Stimulated activated CD4-positive, alpha-beta T cell treated with anti-CD3 and anti-CD28 coated beads, Interleukin-2, amount 100 ng/mL, for 24 hours (primary cell): ENCODE results near the gene PPP1R12B.
"Not testable (repeated sequence)": the region's sequence is repeated elsewhere in the genome, so short reads cannot be mapped to it uniquely, and the experiment has no call there.

Experiments
- DNase-seq, 2 donors: peaks; one replicate each; pipeline ENCODE4 v3.0.0-alpha.2; 2020

Gene PPP1R12B

DNA sequence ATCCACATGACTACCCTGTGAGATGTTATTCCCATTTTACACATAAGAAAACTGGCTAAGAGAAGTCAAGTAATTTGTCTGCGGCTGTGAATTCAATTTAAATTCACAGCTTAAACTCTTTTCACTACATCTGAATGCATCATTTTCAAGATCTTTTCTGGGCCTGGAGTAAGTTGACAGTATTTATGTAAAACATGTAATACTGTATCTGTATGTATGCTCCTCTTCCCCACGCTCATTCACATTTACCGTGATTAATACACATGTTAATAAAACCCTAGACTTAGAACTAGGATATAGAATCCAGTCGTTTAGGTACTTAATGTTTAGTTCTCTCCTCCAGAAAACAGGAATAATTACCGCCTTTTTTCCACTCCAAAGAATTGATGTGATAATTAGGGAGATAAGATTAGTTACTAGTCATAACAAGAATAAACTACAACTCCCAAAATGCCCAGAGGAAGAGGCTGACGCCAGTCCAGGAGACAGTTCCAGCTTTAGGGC, 442 bp upstream of the PPP1R12B start:
- no peak for DNase-seq

DNA sequence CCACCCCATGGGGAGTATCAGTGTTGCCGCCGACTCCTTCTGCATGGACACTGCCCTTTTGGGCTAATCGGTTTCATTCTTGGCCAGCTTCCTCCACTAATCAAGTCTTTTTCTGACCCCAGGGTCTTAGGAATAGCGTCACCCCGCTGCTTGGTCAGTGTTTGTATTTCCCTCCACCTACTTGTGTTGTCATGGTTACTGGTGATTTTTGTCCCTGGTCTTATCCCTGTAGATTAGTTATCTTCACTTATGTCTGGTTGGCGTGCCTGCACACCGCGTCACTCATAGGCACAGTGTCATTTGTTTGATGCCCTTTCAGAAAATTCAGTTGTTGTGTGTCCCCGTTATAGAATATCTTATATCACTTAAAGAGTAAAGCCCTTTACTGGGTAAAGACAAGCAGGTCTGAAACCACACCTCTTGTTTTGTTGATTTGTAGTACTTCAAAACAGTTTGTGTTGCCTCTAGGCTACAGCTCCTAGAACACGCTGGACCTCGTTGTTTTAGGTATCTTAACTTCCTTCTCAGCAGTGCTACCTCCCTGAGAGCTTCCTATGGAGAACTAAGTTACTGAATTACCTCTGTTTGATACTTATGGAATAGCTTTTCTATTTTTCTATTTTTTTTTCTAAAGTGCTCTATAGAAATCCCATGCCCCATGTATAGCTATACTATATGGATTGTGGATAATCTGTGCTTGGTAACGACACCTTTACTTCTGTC, 868 bp downstream of the PPP1R12B start:
- peak in 1 of 2 donors; percentile 25 for DNase-seq

DNA sequence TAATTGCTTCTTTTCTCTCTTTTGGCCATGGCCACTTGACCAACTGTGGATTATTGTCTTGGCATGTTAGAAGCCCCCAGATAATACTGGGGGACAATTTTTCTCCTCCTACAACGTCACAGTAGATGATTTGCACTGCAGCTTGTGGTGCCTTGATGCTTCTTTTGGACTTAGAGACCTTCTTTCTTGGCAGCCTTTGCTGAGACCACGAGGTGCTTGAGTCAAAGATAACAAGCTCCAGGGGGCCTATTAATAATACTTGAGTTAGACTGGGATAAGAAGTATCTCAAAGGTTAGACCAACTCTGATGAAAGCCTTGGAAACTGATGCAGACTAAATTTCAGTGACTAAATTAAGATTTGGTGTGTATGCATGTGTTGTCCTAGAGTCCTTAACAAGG, 3.2 kb downstream of the PPP1R12B start:
- no peak for DNase-seq

DNA sequence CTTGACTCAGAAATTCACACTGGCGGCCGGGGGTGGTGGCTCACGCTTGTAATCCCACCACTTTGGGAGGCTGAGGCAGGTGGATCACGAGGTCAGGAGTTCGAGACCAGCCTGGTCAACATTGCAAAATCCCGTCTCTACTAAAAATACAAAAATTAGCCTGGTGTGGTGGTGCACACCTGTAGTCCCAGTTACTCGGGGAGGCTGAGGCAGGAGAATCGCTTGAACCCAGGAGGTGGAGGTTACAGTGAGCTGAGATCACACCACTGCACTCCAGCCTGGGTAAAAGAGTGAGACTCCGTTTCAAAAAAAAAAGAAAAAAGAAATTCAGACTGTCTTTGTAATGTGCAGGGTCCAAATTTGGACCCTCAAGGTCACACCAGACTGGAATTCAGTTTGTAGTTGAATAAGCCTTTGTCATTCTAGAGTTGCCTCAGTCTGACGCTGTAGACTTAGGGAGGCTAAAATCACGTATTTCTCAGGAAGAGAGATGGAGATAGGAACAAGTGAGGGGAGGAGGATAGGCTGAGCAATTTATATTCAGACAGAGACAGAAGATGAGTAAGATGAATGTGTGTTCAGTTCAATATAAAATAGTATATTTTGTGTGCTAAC, 4.2 kb downstream of the PPP1R12B start:
- not testable (repeated sequence) for DNase-seq

DNA sequence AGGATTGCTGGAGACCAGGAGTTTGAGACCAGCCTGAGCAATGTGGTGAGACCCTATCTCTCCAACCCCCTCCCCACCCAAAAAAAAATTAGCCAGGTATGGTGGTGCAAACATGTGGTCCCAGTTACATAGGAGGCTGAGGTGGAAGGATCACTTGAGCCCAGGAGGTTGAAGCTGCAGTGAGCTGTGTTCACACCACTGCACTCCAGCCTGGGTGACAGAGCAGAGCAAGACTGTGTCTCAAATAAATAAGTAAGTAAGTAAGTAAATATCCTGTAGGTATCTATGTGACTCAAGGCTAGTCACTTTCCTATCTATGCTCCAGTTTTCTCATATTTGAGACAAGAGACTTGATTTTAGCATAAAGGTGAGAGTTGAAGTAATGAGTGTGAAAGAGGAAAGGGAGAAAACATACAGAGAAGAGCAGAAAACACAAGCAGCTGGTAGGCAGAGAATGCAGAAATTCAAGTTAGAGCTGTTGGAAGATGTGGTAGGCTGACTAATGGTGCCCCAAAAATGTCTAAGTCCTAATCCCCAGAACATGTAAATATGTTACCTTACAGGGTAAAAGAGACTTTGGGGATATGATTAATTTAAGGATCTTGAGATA, 7.5 kb downstream of the PPP1R12B start:
- no peak for DNase-seq

DNA sequence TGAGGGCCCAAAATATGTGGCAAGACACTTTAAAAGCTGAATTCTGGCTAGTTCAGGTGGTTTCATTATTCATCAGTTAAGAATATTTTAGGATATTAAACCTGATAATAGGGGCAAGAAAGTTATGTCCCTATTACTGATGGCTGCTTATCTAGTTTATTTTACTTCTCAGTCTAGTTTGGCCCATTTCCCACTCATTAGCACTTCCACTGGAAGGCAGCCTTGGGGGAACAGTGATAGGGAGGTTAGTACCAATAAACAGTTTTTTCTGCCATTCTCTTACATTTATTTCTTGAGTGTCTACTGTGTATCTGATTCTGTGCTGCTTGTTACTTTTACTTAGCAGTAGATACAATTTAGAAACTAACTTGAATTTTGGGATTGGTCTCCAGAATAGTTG, 9.0 kb downstream of the PPP1R12B start:
- DNase-seq = no peak

DNA sequence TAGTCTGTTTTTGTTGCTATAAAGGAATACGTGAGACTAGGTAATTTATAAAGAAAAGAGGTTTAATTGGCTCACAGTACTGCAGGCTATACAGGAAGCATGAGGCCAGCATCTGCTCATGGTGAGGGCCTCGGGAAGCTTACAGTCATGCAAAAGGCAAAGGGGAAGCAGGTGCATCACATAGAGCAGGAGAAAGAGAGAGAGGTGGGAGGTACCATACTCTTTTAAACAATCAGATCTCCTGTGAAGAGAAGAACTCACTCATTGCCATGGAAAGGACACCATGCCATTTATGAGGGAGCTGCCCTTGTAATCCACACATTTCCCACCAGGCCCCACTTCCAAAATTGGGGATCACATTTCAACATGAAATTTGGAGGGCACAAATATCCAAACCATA, 12.7 kb downstream of the PPP1R12B start:
- DNase-seq = no peak

DNA sequence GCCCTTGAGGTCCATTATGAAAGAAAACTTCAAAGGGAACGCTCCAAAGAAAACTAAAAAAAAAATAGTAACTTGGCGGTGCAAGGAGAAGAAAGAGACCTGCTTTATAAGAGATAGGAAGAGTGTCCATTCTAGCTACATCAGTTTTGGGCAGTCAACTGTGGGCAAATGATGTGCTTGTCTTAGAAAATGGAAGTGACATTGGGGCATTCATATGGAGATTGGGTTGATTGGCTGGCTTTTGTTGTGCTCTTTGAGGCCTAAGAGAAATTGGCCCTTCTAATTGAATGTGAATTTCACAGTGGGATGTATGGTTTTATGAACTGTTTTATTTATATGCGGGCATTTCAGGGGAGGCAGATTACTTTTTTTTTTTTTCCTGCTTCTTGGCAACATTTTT, 13.2 kb downstream of the PPP1R12B start:
- no peak for DNase-seq

DNA sequence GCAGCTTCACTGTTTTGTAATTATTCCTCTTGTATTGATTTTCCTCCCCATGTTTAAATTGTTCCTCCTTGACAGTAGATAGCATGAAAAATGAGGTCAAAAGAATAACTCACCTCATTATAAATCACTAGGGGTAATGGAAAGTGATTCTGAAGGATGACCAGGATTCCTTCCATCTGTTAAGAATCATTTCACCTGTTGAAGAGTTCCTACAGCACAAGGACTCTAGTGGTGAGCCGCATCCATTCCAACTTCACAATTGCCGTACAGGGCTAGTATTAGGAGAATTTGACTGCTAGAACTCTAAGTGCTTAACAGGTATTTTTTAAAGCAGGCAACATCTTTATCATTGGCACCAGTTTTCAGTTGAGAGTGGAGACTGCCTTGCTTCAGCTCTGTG, 13.7 kb downstream of the PPP1R12B start:
- DNase-seq = no peak

DNA sequence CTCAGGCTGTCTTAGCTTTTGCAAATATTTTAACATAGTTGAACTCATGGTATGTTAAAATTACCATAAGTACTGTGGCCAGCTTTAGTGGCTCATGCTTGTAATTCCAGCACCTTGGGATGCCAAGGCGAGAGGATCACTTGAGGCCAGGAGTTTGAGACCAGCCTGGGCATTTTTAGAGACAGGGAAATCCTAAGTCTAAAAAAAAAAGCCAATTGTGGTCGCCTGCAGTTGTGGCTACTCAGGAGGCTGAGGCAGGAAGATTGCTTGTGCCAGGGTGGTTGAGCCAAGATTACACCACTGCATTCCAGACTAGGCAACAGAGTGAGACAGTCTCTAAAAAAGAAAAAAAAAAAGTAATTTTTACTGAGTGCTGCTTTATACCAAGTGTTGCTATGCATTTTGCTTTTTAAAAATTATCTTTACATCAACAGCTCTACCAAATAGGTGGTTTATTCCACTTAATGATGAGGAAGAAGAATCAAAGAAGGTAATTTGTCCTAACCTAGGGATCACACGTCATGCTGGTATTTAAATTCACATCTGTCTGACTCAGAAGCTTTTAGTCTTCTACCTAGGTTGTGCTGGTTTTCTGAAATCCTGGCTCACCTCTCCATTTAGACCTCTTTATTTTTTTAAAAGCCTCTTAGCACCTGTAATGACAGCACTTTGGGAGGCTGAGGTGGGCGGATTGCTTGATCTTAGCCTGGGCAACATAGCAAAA, 16.8 kb downstream of the PPP1R12B start:
- DNase-seq = no peak

DNA sequence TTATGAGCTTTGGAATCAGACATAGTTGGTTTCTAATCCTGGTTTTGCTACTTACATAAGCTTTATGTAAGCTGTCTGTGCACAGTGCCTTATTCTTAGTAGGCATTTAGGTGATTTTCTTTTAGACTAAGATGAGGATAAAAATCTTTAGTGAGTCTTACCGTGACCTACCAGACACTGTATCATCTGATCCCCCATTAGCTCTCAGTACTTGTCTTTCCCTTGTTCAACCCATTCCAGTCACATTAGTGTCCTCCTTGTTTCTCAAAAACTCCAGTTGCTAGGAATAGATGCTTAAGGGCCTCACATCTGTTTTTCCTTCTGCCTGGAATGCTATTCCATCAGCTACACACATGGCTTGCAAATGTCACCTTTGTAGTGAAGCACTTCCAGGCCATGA, 18.8 kb downstream of the PPP1R12B start:
- DNase-seq = no peak

DNA sequence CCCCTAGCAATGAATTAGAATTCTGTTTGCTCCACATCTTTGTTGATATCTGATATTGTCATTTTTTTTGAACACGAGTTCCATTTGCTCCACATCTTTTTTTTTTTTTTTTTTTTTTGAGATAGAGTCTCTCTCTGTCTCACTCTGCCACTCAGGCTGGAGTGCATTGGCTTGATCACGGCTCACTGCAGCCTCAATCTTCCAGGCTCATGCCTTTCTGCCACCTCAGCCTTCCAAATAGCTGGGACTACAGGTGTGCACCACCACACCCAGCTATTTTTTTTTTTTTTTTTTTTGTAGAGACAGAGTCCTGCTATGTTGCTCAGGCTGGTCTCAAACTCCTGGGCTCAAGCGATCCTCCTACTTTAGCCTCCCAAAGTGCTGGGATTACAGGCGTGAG, 22.4 kb downstream of the PPP1R12B start:
- not testable (repeated sequence) for DNase-seq

DNA sequence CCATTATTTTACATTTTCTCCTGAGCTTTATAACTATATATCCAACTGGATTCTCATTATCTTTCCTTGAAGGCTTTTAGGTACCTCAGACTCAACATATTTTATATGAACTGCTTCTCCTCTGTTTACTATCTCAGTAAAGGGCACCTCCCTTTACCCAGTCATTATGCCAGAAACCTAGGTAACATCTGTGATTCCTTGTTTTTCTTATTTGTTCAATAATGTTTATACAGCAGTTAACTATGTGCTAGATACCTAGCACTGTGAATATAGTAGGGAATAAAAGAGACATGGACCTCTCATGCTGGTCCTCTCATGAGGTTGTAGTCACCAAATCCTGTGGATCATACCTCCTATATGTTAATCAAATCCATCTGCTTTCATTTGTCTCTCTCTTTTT, 25.6 kb downstream of the PPP1R12B start:
- no peak for DNase-seq

DNA sequence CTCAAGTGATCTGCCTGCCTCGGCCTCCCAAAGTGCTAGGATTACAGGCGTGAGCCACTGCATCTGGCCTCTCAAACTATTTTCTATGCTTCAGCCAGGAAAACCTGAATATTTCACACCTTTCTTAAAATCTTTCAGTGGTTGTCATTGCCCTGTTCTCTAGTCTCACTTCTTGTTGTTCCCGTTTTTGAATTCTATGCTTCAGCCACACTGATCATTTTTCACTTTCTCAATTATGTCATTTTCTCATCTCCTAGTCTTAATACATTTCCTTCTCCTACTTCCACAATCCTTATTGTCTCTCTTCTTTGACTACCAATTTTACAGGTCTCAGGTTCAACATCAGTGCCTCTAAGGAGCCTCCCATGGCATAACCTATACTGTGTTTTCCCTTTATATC, 26.7 kb downstream of the PPP1R12B start:
- not testable (repeated sequence) for DNase-seq

DNA sequence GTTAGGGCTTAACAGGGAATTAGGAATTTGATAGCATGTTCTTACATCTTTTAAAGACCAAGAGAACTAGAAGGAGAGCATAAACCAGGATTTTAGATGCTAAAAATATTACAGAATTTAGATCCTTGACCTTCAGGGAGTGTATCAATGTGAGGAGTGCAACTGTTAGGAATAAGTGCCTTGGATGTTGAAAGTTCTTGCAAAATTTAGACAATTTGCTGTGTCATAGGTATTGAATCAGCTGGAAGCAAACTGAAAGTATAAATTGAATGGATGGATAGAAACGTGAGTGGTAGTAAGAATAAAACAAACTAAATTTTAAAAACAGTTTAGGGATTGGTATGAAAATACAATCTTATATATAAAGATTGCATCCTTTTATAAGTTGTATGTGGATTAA, 27.7 kb downstream of the PPP1R12B start:
- no peak for DNase-seq

DNA sequence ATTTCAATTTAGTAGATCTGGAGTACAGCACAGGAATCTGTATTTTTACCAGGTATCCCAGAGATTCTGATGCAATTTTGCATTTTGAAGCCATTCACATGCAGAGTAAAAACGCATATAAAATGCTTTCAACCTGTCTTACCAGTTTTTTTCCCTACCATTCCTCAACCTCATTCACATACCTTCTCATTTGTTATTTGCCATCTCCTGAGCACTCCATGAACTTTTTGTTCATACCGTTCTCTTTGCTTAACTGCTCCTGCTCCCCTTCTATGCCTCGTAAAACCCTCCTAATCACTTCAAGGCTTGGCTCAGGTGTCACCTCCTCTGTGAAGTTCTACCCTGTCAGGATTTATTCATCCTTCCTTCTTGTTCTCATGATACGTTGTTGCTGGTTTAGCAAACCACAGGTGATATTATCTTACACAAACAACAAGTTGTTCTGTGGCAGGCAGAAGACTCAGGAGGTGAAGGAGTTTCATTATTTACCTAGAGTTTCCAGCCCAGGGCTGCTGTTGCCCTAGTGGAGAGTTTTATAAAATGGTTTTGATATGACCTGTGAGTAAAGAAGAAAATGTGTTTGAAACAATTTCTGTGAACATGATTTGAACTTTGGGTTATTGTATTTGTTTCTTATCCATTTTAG, 31.5 kb downstream of the PPP1R12B start:
- DNase-seq = peak in 1 of 2 donors; percentile 3

DNA sequence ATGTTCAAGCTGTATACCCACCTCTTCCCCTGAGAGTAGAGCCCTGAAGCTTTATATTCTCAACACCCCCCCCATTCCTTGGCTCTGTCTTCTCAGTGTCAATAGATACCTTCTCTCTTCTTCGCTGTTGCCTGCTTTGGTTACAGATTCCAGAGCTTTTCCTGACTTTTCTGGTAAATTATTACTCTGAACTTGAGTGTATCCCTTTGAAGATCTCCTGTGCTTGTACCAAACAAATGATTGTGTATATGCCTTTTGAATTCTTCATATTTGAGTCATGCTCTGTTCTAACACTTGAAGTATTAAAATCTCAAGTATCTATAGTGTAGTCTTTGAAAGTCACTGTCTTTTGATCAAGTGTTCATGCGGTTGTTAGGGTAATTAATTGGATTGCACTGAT, 32.0 kb downstream of the PPP1R12B start:
- DNase-seq = not testable (repeated sequence)

DNA sequence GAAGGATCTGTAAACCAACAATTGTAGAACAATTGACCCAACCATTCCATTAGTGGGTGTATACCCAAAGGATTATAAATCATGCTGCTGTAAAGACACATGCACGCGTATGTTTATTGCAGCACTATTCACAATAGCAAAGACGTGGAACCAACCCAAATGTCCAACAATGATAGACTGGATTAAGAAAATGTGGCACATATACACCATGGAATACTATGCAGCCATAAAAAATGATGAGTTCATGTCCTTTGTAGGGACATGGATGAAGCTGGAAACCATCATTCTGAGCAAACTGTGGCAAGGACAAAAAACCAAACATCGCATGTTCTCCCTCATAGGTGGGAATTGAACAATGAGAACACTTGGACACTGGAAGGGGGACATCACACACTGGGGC, 33.4 kb downstream of the PPP1R12B start:
- DNase-seq = not testable (repeated sequence)

DNA sequence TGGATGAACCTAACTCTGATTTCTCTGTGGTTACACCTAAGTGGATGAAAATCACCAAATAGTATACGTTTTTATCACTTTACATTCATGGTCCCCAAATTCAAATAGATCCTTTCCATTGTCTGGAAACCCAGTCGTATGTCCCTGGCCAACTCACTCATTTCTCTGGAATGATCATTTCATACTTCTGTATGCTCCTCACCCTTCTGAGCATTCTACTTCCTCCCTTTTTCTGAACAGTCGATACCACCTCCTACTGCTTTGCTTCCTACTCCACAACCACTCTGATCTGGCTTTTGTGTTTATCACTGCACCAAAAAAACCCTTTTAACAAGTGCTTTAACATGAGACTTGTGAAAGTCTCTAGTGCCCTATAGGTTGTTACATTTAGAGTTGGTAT, 47.3 kb downstream of the PPP1R12B start:
- not testable (repeated sequence) for DNase-seq

DNA sequence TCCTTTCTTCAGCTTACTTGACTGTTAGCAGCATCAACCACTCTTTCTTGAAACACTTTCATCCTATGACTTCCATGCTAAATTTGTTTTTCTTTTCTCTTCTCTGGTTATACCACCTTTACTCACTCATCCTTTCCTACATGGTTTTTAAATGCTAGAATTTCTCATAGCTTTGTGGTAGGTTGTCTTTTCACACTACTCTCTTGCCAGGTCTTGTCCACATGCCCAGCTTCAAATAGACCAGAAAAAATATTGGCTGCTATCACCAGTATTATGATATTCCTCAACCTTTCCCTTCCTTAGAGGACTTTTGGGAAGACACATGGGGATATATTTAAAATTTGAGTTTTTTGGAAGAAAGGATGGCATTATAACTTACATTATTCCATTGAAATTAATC, 48.8 kb downstream of the PPP1R12B start:
- no peak for DNase-seq

DNA sequence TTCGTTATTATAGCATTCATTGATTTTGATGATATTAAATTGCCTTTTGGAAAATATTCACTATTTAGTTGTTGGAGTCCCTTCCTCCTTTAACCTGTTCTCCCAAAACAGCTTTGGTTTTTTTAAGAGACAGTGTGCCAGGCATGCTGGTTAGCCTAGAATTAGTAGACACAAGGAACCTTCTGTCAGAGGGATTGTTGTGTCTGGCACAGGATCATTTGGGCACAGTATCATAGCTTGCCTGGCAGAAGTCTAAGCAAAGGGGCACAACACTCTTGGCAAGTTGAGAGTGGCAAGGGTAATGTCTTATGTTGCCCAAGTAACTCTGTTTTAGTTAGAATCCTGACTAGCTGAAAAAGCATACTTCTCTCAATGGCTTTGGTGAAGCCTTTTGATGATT, 49.9 kb downstream of the PPP1R12B start:
- DNase-seq = not testable (repeated sequence)

DNA sequence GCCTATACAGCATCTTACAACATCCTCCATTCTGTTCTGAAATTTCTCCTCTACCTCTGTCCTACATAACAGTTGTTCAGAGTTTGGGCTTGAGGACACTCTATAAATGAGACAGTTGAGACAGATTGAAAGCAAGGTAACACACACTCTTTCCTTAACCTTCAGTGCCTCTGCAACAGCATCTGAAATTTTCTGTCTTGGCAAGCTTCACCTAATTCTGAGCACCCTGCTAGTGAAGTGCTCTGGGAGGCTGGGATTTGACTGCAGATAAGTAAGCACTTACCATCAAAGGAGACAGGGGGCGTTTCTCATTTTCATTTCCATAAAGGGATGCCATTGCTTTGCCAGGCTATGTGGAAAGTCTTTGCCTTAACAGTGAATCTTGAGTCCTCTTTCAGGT, 53.3 kb downstream of the PPP1R12B start:
- DNase-seq = not testable (repeated sequence)

DNA sequence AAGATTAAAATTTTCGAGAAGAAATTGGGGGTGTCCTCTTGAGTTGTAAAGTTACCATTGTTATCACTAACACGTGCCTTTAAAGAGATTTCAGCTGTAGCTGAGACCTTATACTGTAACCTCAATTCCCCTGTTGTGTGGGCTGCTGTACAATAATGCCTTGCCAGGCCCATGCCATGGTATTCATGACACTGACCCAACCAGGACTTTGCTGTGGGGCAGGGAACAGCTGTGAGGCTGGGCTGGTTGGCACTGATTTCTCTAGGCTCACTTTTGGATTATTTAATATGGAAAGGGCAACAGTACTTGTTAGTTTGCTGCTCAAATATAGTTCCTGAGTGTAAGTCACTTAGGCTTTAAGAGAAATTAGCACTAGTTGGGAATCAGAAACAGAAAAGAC, 54.9 kb downstream of the PPP1R12B start:
- not testable (repeated sequence) for DNase-seq
